HUES48 (cell line): ENCODE data around the gene DIP2C.

Experiments used
- H3K27ac ChIP-seq: one replicate; pipeline ENCODE4 v1.7.0; 2013; ENCODE audit warnings: low read depth, low read length, inconsistent platforms
- H3K27me3 ChIP-seq: 2 replicates; pipeline ENCODE4 v1.6.1; 2013; ENCODE audit warnings: mild to moderate bottlenecking, low read length; ENCODE audit not compliant: control insufficient read depth, insufficient read depth
- H3K36me3 ChIP-seq: 2 replicates; pipeline ENCODE4 v1.6.1; 2013; ENCODE audit warnings: low read length; ENCODE audit not compliant: control insufficient read depth, insufficient read depth
- H3K4me1 ChIP-seq: 2 replicates; pipeline ENCODE4 v1.6.1; 2013; ENCODE audit warnings: mild to moderate bottlenecking, low read length; ENCODE audit not compliant: control insufficient read depth, insufficient read depth
- H3K4me3 ChIP-seq: 2 replicates; pipeline ENCODE4 v1.5.1; 2013; ENCODE audit warnings: mild to moderate bottlenecking, low read depth, low read length
- H3K9ac ChIP-seq: 2 replicates; pipeline ENCODE4 v1.6.1; 2013; ENCODE audit warnings: mild to moderate bottlenecking, low read depth, low read length, moderate library complexity
- H3K9me3 ChIP-seq: 2 replicates; pipeline ENCODE4 v1.6.1; 2013; ENCODE audit warnings: low read length; ENCODE audit not compliant: control insufficient read depth, insufficient read depth

DIP2C gene

DNA sequence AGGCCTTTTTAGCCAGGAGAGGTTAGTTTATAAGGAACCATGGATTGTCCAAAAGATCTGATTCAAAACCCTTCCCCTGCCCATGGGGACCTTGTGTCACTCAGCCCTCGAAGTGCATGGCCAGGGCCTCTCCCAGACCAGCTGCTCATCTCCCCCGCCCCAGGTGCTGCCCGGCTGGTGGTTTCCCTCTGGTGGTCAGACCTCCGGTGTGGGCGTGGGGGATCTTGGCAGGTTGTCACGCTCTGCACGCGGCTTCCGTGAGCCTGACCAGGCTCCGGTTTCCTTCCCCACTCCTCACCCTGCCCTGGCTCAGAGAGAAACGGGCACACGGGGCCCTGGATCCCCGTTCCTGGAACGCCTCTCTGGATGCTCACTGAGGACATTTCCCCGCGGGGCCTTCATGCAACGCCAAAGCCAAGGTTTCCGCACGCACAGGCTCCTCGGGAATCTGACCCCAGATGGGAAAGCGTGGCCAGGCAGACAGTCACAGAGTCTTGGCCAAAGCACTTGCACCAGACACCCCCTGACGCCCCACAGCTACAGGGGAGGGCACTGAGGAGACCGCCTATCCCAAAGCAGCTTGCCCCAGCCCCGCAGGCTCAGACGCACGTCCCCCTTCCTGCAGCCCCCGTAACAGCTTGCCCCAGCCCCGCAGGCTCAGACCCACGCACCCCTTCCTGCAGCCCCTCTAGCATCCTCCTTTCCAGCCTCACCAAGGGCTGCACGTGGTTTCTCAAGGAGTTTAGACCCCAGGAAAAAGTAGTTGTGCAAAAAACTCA, 7.8 kb upstream of the DIP2C start:
- Histone ChIP-seq H3K9ac (no peak overlapping the region), H3K4me3 (no peak overlapping the region), H3K9me3 (no peaks in the 10 kb centered on the region), H3K27me3 (no peaks in the 10 kb centered on the region), H3K4me1 (peaks cover 3% of the 10 kb centered on the region; the same call in 1 of the 2 replicates), H3K36me3 (no peaks in the 10 kb centered on the region), H3K27ac (no peak overlapping the region)

- H3K9ac ChIP-seq, result no peak overlapping the region
- H3K27ac ChIP-seq, result no peak overlapping the region
- H3K27me3 ChIP-seq, result peaks cover 3% of the 10 kb centered on the region
- peaks cover 3% of the 10 kb centered on the region; the same call in 1 of the 2 replicates for H3K4me1 ChIP-seq
- H3K36me3 ChIP-seq, result no peaks in the 10 kb centered on the region
- H3K4me3 ChIP-seq, result no peak overlapping the region
- no peaks in the 10 kb centered on the region for H3K9me3 ChIP-seq
Measured at GRCh38 chr10:695396-695795, 5.9 kb upstream of the DIP2C start.

- no peak overlapping the region for H3K27ac ChIP-seq
- no peak overlapping the region for H3K4me3 ChIP-seq
- H3K36me3 ChIP-seq, result no peaks in the 10 kb centered on the region
- no peak overlapping the region for H3K9ac ChIP-seq
- no peaks in the 10 kb centered on the region for H3K9me3 ChIP-seq
- peaks cover 3% of the 10 kb centered on the region; the same call in 1 of the 2 replicates for H3K4me1 ChIP-seq
- peaks cover 8% of the 10 kb centered on the region for H3K27me3 ChIP-seq
Measured at GRCh38 chr10:693506-693905, 4.0 kb upstream of the DIP2C start.

GRCh38 chr10:692682-693351, 3.3 kb upstream of the DIP2C start:
- H3K36me3 ChIP-seq, result no peaks in the 10 kb centered on the region
- no peak overlapping the region for H3K27ac ChIP-seq
- H3K27me3 ChIP-seq, result peaks cover 14% of the 10 kb centered on the region
- H3K4me1 ChIP-seq, result peaks cover 3% of the 10 kb centered on the region; the same call in 1 of the 2 replicates
- no peak overlapping the region for H3K9ac ChIP-seq
- no peaks in the 10 kb centered on the region for H3K9me3 ChIP-seq
- no peak overlapping the region for H3K4me3 ChIP-seq

GRCh38 chr10:691216-691615, 1.7 kb upstream of the DIP2C start:
- H3K9ac ChIP-seq, result no peak overlapping the region
- no peak overlapping the region for H3K4me3 ChIP-seq
- H3K27ac ChIP-seq, result no peak overlapping the region
- H3K4me1 ChIP-seq, result peaks cover 3% of the 10 kb centered on the region; the same call in 1 of the 2 replicates
- H3K36me3 ChIP-seq, result no peaks in the 10 kb centered on the region
- H3K9me3 ChIP-seq, result no peaks in the 10 kb centered on the region
- peaks cover 14% of the 10 kb centered on the region for H3K27me3 ChIP-seq

DNA sequence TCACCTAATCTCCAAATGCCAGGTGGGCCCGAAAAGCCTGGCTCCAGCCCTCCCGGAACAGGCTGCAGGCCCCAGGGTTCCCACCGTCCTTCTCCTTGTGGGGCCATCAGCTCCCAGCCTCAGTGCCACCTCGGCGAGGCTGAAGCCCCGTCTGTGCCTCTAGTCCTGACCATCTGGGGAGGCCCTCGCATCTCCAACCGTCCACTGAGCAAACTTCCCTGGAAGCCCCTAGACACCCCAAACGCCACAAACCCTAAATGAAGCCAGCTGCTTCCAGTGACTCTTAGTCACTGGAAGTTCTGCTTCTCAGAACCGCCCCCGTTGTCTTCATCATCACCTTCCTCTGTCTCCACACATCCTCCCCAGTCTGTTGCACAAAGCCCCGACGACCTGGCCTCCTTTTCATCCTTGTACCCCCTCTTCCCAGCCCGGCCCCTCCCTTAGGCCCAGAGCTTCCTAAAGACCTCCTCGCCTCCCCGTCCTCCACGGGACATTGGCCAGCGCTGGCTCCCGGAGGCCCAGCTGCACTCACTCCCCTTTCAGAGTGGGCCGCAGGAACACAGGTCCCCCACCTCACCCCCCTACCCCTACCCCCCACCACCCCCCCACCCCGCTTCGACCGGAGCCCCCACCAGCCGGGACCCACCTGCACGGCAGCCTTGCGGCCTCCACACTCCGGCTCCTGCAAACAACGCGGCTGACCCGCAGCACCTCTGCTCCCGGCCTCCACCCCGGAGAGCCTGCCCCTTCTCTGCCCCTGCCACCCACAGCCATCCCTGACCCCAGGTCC, 1.1 kb upstream of the DIP2C start:
- Histone ChIP-seq H3K4me1 (peaks cover 3% of the 10 kb centered on the region; the same call in 1 of the 2 replicates), H3K9ac (no peak overlapping the region; the same call in 1 of the 2 replicates), H3K36me3 (no peaks in the 10 kb centered on the region), H3K9me3 (no peaks in the 10 kb centered on the region), H3K27ac (no peak overlapping the region), H3K4me3 (peak overlapping the region; percentile 60), H3K27me3 (peaks cover 14% of the 10 kb centered on the region)

GRCh38 chr10:689121-689451, 382 bp downstream of the DIP2C start:
- H3K27me3 ChIP-seq, result peaks cover 14% of the 10 kb centered on the region
- H3K9ac ChIP-seq, result peak overlapping the region; percentile 51; the same call in 1 of the 2 replicates
- no peaks in the 10 kb centered on the region for H3K9me3 ChIP-seq
- peak overlapping the region; percentile 73 for H3K4me3 ChIP-seq
- H3K27ac ChIP-seq, result peak overlapping the region; percentile 69
- H3K36me3 ChIP-seq, result no peaks in the 10 kb centered on the region
- peaks cover 3% of the 10 kb centered on the region; the same call in 1 of the 2 replicates for H3K4me1 ChIP-seq

DNA sequence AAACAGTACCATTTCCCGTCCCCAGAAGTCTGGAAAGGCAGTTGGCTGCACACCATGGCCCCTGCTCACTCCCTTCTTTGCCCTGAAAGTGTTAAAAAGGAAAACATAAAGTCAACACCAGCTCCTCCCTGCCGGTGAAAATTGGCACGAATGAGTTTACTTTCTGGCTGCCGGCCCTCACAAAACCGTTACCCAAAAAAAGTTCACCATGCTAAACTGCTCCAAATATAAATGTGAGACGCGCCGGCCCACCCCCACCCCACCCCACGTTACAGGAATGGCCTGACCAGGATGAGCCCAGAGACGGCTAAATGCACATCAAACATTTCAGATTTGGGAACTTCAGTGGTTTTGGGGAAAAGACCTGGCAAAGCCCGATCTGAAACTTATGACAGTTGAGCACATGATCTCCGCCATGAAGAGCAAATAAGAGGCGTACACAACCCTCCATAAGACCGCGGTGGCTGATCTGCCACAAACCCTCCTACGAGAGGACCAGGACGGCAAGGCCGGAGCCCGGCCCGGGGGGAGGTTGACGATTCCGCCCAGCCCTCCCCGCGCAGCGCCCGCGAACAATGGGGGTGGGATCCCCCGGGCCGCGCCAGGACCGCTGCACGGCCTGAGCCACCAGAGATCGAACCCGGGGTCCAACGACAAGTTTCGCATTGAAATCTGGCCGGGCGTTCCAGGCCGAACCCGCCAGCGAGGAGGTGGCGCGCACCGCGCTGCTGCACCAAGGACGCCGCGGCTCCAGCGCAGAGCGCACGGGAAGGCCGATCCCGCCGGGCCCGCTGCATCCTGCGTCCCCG, 952 bp downstream of the DIP2C start:
- peaks cover 14% of the 10 kb centered on the region for H3K27me3 ChIP-seq
- H3K9ac ChIP-seq, result peak overlapping the region; percentile 45
- no peak overlapping the region for H3K27ac ChIP-seq
- no peaks in the 10 kb centered on the region for H3K9me3 ChIP-seq
- peaks cover 8% of the 10 kb centered on the region; the same call in 1 of the 2 replicates for H3K4me1 ChIP-seq
- H3K4me3 ChIP-seq, result peak overlapping the region; percentile 73
- no peaks in the 10 kb centered on the region for H3K36me3 ChIP-seq

GRCh38 chr10:687583-688311, 1.7 kb downstream of the DIP2C start:
- H3K4me1 ChIP-seq, result peaks cover 6% of the 10 kb centered on the region; the same call in 1 of the 2 replicates
- peak overlapping the region; percentile 73; the same call in 1 of the 2 replicates for H3K4me3 ChIP-seq

More at GRCh38 chr10:687583-688311, 1.7 kb downstream of the DIP2C start:
- Histone ChIP-seq H3K36me3 (no peaks in the 10 kb centered on the region), H3K27me3 (peaks cover 14% of the 10 kb centered on the region), H3K9me3 (no peaks in the 10 kb centered on the region), H3K27ac (no peak overlapping the region), H3K9ac (no peak overlapping the region)
